Stimulated activated CD8-positive, alpha-beta memory T cell treated with anti-CD3 and anti-CD28 coated beads, Interleukin-12 subunit alpha, Interleukin-12 subunit beta, amount 100 ng/mL, for 24 hours (primary cell): ENCODE results near the gene HCN3.
"Not testable (repeated sequence)": the region's sequence is repeated elsewhere in the genome, so short reads cannot be mapped to it uniquely, and the experiment has no call there.

Experiments
- DNase-seq: peaks from one replicate; pipeline ENCODE4 v3.0.0-alpha.2; 2020; ENCODE audit errors: extremely low read depth

HCN3 gene

GRCh38 chr1:155309423-155310021, 32.3 kb downstream of the HCN3 start:
- no peak for DNase-seq

- no peak for DNase-seq
These were observed 36.0 kb downstream of the HCN3 start for GRCh38 chr1:155313261-155313660.

- no peak for DNase-seq
These were observed 39.7 kb downstream of the HCN3 start for GRCh38 chr1:155316922-155317321.

- no peak for DNase-seq
These were observed 40.8 kb downstream of the HCN3 start for GRCh38 chr1:155318082-155318481.

GRCh38 chr1:155319536-155319935, 42.3 kb downstream of the HCN3 start:
- DNase-seq: no peak

GRCh38 chr1:155320252-155320651, 43.0 kb downstream of the HCN3 start:
- DNase-seq: no peak

- no peak for DNase-seq
These were observed 43.7 kb downstream of the HCN3 start, which contains the start of gene RUSC1 for GRCh38 chr1:155320661-155321617. RUSC1 (plus strand) TSS chr1:155320894; CDS start chr1:155321774, 880 bp downstream.

GRCh38 chr1:155321639-155322503, 44.6 kb downstream of the HCN3 start:
- no peak for DNase-seq

- DNase-seq: no peak
These were observed 45.3 kb downstream of the HCN3 start for GRCh38 chr1:155322571-155322952.

GRCh38 chr1:155322953-155323728, 45.9 kb downstream of the HCN3 start:
- DNase-seq: peak; percentile 64

- peak; percentile 52 for DNase-seq
These were observed 46.4 kb downstream of the HCN3 start for GRCh38 chr1:155323729-155324036.

GRCh38 chr1:155324037-155324716, 46.9 kb downstream of the HCN3 start:
- DNase-seq: peak; percentile 88

- DNase-seq: no peak
These were observed 47.7 kb downstream of the HCN3 start for GRCh38 chr1:155324717-155325602.

- DNase-seq: no peak
These were observed 48.3 kb downstream of the HCN3 start for GRCh38 chr1:155325603-155325893.

GRCh38 chr1:155326020-155326526, 48.8 kb downstream of the HCN3 start:
- no peak for DNase-seq

GRCh38 chr1:155326631-155327037, 49.4 kb downstream of the HCN3 start:
- no peak for DNase-seq

- DNase-seq: no peak
These were observed 50.7 kb downstream of the HCN3 start for GRCh38 chr1:155327981-155328380.

GRCh38 chr1:155328856-155329255, 51.6 kb downstream of the HCN3 start:
- DNase-seq: not testable (repeated sequence)

GRCh38 chr1:155329980-155330598, 52.8 kb downstream of the HCN3 start:
- DNase-seq: no peak
